Measurements from ENCODE around the gene MRPS2. TPM values are rescaled to one million over a fixed set of nuclear protein-coding genes. Genes with fewer than 3 reads are reported as not detected.
"Not testable (repeated sequence)": the region's sequence is repeated elsewhere in the genome, so short reads cannot be mapped to it uniquely, and the experiment has no call there.

MRPS2 gene
- 29.3 TPM for total RNA-seq

DNA sequence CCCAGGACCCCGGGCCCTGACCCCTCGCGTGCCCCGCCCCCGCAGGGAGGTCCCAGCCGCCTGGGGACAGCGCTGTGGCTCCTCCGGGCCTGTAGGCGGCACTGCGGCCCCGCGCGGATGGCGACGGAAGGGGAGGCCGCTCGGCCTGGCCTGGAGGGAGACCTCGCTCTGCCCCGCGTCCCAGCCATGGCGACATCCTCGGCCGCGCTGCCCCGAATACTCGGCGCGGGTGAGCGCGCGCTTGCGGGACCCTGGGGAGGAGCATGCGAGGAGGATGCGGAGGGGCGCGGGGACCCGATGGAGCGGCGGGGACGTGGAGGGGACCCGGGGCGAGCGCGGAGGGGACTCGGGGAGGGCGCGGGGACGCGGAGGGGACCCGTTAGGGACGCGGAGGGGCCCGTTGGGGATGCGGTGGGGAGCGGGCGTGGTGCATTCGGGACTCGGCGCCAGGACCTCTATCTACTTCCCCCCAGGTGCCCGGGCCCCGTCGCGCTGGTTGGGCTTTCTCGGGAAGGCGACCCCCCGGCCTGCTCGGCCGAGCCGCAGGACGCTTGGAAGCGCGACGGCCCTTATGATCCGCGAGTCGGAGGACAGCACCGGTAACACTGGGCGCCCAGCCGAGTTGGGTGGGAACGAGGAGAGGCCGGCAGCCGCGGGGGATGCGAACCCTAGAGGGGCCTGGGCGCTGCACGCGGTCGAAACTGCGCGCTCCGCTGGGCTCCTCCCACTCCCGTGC lies at the start of gene MRPS2:
MRPS2 (plus strand) TSS at position 158 of the 736 bp plus-strand sequence; CDS start at position 187, 29 bp downstream.
- DNase-seq (ENCODE audit: low spot score), result peak; percentile 84

DNA sequence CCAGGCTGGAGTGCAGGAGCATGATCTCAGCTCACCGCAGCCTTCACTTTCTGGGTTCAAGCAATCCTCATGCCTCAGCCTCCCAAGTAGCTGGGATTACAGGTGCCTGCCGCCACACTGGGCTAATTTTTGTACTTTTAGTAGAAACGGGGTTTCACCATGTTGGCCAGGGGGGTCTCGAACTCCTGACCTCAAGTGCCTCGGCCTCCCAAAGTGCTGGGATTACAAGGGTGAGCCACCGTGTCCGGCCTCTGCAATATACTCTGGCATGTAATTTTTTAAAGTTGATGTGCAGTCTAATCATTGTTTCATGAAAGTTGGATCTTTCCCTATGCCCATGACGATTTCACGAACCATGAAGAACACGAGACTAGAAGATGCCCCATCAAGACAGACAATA lies 49.5 kb upstream of the MRPS2 start:
- no peak for DNase-seq (ENCODE audit: low spot score)

DNA sequence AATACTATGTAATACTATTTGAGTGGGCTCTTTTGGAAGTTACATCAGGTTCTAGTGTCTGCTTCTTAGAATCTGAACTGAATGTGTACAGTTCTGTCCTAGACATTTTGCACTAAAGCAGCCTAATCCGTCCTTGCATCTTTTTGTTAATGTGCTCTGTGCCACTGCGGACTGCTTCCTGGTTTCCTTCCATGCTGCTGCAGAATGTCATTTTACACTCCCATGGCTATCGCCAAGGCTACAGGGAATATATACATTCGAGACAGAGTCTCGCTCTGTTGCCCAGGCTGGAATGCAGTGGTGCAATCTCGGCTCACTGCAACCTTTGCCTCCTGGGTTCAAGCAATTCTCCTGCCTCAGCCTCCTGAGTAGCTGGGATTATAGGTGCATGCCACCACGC lies 48.6 kb upstream of the MRPS2 start:
- not testable (repeated sequence) for DNase-seq (ENCODE audit: low spot score)

DNA sequence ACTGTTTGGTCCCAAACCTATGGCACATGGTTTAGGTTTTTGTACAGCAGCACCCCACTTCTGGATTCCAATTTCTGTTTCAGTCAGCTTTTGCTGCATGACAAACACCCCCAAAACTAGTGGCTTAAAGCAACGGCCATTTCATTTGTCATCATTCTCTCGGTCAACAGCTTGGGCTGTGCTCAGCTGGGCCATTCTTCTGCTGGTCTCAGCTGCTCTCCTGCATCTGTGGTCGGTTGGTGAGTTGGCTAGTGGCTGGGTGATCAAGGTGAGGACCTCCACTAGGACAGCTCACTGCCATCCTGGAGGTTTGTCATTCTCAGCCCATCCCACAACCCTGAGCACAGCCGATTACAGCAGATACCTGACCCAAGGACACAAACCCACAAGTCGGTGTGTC lies 45.7 kb upstream of the MRPS2 start:
- no peak for DNase-seq (ENCODE audit: low spot score)

DNA sequence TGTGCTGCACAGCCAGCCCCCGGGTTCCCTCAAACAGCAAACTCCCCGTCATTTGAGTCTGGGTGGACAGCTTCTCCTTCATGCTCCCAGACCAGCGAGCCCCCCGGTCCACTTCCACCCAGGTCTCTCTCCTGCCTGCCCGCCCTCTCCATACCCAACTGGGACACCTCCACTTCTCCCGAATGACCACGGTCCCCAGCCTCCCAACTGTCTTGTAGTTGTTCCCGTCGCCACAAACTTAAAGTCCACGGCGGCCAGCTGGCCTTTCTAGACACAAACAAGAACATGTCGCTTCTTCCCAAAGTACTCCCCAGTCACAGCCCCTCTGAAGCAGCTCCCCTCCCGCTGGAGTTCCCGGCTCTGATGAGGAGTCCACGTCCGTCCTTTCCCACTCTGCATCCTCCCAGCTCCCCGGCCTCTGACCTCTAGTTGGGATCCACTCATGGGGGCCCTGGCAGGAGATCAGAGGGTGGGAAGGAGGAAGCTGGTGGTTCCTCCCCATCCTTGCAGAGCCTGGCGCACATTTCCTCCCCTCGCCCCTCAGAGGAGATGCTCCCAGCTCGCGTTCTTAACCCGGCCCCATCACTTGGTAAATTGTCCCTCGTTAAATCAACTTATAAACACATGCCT lies 45.0 kb upstream of the MRPS2 start:
- no peak for DNase-seq (ENCODE audit: low spot score)

DNA sequence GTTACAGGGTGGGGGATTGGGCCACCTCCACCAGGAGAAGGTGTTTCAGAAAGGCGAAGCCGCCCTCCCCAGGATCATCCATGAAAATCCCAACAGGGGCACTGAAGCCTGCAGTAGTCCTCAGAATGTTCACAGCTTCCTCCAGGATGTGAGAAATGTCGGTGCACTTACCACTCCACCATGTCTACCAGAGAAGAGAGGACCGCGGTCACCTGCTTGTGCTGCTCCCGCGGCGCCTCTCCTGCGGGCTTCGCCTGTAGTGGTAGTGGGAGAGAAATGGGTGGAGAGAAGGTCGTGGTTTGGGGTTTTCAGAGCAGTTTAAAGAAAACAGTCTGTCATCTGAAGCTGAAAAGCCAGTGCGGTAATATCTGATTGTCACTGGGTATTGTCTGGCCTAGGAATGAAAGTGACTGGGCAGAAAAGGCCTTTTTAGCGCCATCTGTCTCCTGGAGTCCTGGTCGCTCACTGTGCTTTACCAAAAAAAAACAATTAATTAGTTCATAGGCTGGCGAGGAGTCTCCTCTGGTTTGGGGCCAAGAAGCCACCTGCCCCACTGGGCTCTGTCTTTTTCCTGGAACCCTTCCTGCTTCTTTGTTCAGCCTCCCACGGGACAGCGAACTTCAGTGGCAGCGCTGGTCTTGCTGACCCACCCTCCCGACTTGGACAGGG lies 43.9 kb upstream of the MRPS2 start:
- DNase-seq (ENCODE audit: low spot score), result no peak

DNA sequence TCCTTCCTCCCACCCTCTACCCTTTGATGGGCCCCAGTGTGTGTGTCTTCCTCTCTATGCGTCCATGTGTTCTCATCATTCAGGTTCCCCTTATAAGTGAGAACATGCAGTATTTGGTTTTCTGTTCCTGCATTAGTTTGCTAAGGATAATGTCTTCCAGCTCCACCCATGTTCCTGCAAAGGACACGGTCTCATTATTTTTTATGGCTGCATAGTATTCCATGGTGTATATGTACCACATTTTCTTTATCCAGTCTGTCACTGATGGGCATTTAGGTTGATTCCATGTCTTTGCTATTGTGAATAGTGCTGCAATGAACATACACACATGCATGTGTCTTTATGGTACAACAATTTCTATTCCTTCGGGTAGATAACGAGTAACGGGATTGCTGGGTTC lies 42.0 kb upstream of the MRPS2 start:
- DNase-seq (ENCODE audit: low spot score), result not testable (repeated sequence)

DNA sequence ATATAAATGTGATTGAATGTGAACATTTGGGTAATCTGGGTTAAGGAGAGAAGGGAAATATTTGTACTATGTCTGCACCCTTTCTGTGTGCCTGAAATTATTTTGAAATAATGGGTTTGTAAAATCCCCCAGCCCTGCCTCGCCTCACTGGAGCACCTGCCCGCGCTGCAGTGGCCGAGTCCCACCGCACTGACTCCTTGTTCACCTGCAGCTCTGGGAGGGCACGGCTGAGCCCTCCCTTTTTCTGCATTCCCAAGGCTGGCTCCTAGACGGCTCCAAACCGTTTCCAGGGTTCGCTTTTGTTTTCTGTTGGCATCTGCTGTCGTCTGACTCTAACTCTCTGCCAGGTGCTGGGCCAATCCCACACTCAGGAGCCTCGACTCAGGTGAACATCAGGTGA lies 38.5 kb upstream of the MRPS2 start:
- DNase-seq (ENCODE audit: low spot score), result no peak

DNA sequence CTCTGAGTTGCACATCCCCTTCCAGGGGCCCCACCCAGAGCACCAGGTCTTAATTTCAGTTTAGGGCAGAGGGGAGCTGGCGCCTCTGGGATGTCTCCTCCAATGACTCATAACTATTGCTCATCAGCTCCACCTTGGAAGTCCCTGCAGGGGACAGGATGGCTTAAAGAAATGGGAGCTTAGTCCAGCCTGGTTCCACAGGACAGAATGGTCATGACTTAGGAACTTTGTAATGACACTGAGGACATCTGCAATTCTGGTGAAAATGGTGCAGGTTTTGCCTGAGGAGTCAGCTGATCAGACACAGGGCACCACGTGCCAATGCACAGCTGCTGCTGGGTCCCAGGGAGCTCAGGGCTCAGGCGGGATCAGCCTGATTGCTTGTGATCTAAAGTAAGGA lies 37.3 kb upstream of the MRPS2 start:
- no peak for DNase-seq (ENCODE audit: low spot score)

DNA sequence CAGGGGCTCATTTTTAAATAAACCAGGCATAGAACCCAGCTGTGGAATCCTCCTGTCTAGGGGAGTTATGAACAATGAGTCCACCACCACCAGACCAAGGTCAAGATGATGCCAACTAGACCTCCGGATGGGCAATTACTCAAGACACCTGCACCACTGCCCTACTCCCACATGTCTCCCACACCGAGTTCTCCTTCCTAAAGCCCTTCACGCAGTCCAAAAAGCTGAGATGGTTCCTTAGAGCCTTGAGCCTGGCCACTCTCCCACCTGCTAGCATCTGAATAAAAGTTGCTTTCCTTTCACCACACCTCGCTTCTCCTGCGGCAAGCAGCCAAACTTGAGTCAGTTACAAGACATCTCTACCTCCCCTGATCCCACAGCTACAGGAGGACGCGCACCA lies 36.3 kb upstream of the MRPS2 start:
- DNase-seq (ENCODE audit: low spot score), result no peak

DNA sequence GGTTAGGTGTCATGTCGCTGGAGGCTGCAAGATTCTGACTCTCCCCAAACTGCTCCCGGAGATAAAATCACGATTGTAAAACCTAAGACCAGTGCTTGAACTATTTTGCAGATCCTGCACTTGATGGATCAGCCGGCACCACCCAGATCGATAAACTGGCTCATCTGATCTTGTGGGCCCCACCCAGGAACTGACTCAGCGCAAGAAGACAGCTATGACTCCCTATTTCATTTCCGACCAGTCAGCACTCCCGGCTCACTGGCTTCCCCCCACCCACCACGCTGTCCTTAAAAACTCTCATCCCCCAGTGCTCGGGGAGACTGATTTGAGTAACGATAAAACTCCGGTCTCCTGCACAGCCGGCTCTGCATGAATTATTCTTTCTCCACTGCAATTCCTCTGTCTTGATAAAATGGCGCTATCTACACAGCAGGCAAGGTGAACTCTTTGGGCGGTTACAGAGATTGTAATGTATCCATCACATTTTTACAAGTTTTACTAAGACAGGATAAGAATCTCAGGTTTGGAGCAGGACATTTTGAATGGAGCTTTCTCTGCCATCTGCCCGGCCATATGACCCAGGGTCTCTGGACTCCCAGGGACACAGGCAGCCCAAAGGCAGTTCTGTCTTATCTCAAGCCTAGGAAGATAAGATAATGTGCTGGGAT lies 31.5 kb upstream of the MRPS2 start:
- DNase-seq (ENCODE audit: low spot score), result peak; percentile 49

DNA sequence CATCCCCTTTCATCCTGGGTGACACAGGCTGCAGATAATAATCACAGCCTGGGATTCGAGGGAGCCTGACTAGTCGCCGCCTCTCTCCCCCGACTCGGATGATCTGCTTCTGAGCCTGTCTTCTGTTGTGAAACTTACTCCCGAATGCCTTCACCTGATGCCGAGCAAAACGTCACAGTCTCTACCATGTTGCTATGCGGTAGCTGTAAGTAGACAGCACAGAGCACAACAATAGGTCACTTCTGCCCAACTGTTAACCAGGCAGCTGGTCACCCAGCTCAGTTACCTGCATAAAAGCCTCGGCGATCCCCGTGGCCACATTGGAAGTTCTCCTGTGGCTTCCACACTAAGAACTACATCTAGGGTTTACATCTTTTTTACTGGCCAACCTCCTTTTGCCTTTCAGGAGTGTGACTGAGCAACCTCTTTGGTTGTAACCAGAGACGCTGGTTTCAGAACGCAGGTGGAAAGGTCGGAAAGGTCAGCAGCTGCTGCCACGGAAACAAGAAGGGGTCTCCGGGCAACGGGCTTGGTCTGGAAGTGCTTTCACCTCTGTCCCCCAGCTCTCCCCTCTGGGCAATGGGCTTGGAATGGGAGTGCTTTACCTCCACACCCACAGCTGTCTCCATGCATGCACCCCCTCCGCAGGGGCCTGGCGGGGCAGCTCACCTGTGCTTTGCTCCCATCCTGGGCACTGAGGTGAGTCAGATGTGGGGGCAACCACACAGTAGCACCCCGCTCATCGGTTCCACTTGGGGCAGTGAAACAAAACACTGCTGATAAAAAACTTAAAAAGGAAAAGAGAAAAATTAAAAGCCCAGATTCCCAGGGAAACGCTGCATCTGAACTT lies 28.5 kb upstream of the MRPS2 start:
- no peak for DNase-seq (ENCODE audit: low spot score)

DNA sequence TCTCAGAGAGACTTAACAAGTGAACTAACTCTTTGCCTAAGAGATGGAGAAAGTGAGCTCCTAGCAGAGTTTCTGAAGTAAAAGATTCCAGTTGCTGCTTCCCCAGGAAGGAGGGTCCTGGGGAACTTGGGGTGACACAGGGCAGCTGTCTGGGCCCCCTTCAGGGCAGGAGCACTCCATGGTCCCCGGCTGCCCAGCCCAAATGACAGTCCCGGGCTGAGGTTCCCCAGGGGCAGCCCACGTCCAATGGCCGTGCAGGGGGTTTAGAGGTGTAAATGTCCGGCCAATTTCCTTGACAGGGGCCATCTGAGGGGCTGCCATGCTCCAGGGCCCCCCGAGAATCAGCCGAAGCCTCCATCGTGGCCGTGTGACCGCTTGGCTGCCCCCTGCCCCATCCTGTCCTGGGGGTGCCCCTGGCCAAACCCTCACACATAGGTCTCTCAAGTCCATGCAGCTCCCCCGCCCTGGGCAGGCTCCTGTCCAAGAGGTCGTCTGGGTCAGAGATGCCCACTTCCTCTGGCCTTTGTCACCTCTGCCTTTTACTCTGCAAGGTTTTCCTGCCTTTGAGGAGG lies 26.4 kb upstream of the MRPS2 start:
- no peak for DNase-seq (ENCODE audit: low spot score)

DNA sequence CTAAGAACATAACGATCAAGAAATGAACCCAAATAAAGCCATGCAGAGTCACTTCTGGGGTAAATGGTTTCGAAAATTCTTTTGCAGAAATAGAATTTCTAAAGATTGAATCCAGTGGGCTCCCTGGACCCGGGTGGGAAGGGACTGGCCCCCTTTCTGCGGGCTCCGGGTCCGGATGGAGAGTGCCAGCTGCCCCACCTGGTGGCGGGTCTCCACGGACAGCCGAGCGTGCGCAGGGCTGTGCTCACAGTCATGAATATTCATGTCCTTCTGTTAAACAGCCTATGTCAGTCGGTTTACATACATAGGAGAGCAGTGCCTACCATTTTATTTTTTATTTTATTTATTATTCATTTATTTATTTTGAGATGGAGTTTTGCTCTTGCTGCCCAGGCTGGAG lies 25.6 kb upstream of the MRPS2 start:
- DNase-seq (ENCODE audit: low spot score), result no peak

DNA sequence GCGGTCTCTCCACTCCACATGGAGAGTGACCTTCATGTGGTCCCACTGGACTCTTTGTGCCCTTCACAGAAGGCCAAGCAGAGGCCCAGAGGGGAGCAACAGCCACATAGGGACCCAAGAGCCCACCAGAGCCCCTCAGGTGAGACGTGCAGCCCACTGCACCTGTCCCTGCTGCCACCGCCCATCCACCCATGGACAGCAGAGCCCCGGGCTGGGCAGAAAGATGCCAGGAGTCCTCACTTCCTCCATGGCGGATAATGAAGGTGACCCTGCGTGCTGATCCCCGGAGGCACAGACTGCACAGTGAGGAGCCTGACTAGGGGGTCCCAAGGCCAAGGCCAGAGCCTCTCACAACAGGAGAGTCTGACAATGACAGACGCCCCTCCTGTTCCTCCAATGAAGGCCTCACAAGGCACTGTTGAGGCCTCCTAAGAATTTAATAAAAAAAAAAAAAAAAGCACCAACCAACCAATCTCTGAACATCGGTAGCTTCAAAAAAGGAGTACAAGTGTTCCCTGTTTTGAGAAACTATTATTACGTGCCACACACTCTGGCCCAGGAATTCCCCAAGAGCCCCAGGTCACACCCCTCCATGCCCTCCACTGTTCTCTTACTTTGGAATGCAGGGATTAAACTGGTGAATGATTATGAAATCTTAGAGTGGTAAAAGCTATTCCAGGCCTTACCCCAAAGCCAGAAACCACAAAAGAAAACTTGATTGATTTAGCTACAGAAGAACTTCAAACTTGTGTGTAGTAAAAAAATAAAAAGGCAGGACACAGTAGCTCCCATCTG lies 23.7 kb upstream of the MRPS2 start:
- DNase-seq (ENCODE audit: low spot score), result no peak

DNA sequence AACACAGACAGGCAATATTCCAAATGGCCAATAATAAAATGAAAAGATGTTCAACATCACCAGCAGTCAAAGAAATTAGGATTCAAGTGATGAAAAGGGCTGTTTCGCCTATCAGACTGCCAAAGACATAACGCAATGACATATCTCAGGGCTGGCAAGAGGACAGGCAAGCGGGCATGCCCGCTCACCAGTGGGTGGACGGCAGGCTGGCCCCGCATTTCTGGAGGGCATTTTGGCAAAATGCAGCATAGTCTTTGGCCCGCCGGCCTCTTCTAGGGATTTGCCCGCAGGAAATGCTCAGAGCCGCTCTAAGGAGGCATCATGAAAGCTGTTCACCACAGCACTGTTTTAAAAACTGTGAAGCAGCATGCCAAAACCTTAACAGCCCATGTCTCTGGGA lies 22.3 kb upstream of the MRPS2 start:
- no peak for DNase-seq (ENCODE audit: low spot score)

DNA sequence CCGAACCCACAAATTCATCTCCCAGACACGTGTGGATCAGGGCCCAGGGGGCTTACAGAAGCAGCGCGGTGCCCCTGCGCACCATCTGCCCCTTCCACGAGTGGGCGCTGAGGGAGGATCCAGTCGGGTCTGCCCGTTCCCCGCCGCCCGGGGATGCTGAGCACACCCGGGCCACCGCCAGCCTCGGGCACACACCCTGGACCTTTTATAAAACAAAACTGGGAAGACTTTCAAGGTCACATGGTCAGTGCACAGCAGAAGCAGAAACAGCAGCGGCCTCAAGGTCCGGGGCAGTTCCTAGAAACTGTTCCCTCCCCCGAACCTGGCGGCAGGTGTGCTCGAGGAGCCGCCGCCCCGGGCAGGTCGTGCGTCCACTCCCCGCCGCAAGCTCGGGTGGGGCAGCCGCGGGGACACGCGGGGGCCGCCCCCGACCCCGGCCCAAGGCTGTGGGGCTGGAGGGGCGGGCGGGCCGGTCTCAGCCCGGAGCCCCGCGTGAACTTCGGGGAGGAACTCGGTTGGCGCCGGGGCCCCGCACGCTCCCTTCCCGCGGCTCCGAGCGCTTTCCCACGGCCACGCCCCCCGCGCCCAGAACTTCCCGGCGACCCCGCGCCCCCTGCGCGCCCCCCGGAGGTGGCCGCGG lies 21.5 kb upstream of the MRPS2 start:
- DNase-seq (ENCODE audit: low spot score), result peak; percentile 47

DNA sequence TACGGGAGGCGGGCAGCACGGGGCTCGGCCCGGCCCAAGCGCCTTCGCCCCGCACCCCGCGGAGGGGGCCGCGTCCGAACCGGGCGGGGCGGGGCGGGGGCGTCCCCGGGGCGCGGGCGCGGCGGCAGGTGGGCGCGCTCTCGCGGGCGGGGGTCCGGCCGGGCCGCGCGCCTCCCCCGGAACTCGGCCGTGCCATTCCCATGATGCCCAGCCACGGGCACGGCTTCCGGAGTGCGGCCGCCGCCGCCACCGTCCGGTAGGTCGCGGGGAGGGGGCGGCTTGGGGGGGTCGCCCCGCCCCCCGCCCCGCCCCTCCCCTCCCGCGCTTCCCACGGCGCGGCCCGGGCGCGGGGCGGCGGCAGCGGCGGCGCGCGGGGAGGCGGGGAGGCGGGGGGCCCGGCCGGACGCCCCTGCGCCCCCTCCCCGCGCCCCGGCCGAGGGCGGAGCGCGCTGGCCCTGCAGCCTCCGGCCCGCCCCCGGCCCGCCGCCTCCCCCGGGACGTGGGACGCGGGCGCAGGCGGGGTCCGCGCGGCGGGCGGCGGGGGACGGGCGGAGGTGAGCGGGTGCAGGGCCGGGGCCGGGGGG lies 20.9 kb upstream of the MRPS2 start, which contains the start of gene PPP1R26:
PPP1R26 (plus strand) TSS at position 314 of the 584 bp plus-strand sequence. CDS start 4,729 bp downstream, outside the sequence.
- no peak for DNase-seq (ENCODE audit: low spot score)
